ENCODE results near the gene PHACTR4.
"Not testable (repeated sequence)": the region's sequence is repeated elsewhere in the genome, so short reads cannot be mapped to it uniquely, and the experiment has no call there.

PHACTR4 gene

GRCh38 chr1:28436211-28436769, 66.8 kb downstream of the PHACTR4 start:
- no peak for DNase-seq (ENCODE audit: low read depth)

- no peak for DNase-seq (ENCODE audit: low read depth)
Observed at GRCh38 chr1:28437264-28437923, 67.9 kb downstream of the PHACTR4 start.

- no peak for DNase-seq (ENCODE audit: low read depth)
Observed at GRCh38 chr1:28437924-28438699, 68.6 kb downstream of the PHACTR4 start.

GRCh38 chr1:28439320-28439719, 69.8 kb downstream of the PHACTR4 start:
- no peak for DNase-seq (ENCODE audit: low read depth)

- no peak for DNase-seq (ENCODE audit: low read depth)
Observed at GRCh38 chr1:28441674-28442073, 72.1 kb downstream of the PHACTR4 start.

- no peak for DNase-seq (ENCODE audit: low read depth)
Observed at GRCh38 chr1:28443550-28443949, 74.0 kb downstream of the PHACTR4 start.

- no peak for DNase-seq (ENCODE audit: low read depth)
Observed at GRCh38 chr1:28447679-28448078, 78.1 kb downstream of the PHACTR4 start.

GRCh38 chr1:28448094-28448611, 78.6 kb downstream of the PHACTR4 start:
- not testable (repeated sequence) for DNase-seq (ENCODE audit: low read depth)

- no peak for DNase-seq (ENCODE audit: low read depth)
Observed at GRCh38 chr1:28449904-28450303, 80.4 kb downstream of the PHACTR4 start.

GRCh38 chr1:28450561-28450960, 81.0 kb downstream of the PHACTR4 start:
- DNase-seq (ENCODE audit: low read depth): no peak

- no peak for DNase-seq (ENCODE audit: low read depth)
Observed at GRCh38 chr1:28451011-28451410, 81.5 kb downstream of the PHACTR4 start.

- DNase-seq (ENCODE audit: low read depth): no peak
Observed at GRCh38 chr1:28456078-28456477, 86.5 kb downstream of the PHACTR4 start.

- DNase-seq (ENCODE audit: low read depth): no peak
Observed at GRCh38 chr1:28457678-28458077, 88.1 kb downstream of the PHACTR4 start.

GRCh38 chr1:28458237-28459228, 89.0 kb downstream of the PHACTR4 start:
- no peak for DNase-seq (ENCODE audit: low read depth)

GRCh38 chr1:28466226-28466778, 96.8 kb downstream of the PHACTR4 start:
- DNase-seq (ENCODE audit: low read depth): no peak

- DNase-seq (ENCODE audit: low read depth): no peak
Observed at GRCh38 chr1:28470146-28470545, 100.6 kb downstream of the PHACTR4 start.

- DNase-seq (ENCODE audit: low read depth): not testable (repeated sequence)
Observed at GRCh38 chr1:28479497-28479896, 110.0 kb downstream of the PHACTR4 start.

- no peak for DNase-seq (ENCODE audit: low read depth)
Observed at GRCh38 chr1:28480308-28480707, 110.8 kb downstream of the PHACTR4 start.

GRCh38 chr1:28482138-28482537, 112.6 kb downstream of the PHACTR4 start:
- no peak for DNase-seq (ENCODE audit: low read depth)

GRCh38 chr1:28482702-28483101, 113.2 kb downstream of the PHACTR4 start:
- DNase-seq (ENCODE audit: low read depth): no peak

- DNase-seq (ENCODE audit: low read depth): no peak
Observed at GRCh38 chr1:28494737-28495136, 125.2 kb downstream of the PHACTR4 start.

All from stimulated activated CD8-positive, alpha-beta memory T cell treated with anti-CD3 and anti-CD28 coated beads, Interleukin-12 subunit alpha, Interleukin-12 subunit beta, amount 100 ng/mL, for 1 hour (primary cell).